Right lobe of liver (tissue), 6 donors: Measurements from ENCODE around the gene PLK5. TPM values are rescaled to one million over a fixed set of nuclear protein-coding genes. Genes with fewer than 3 reads are reported as not detected.
A peak's percentile ranks its signal among the peaks of the same experiment; 100 is the strongest.

ENCODE experiments used
- ATAC-seq, 4 donors: fragments of 200-7000 bp; cut with Tn5 transposase; one replicate each; pipeline ENCODE4 v1.9.1; 2020; ENCODE audit warnings: mild to moderate bottlenecking in 4 of 4, moderate library complexity in 4 of 4
- DNase-seq, 3 donors: peaks; one replicate each; pipeline ENCODE4 v3.0.0-alpha.2; 2020
- H3K27ac ChIP-seq, 3 donors: fragments of 200-600 bp; one replicate each; pipeline ENCODE4 v1.8.0; 2022
- H3K27me3 ChIP-seq, 2 donors: fragments of 200-600 bp; one replicate each; pipeline ENCODE4 v1.8.0; 2022
- H3K36me3 ChIP-seq, 4 donors: fragments of 200-600 bp; sonication (generic) in 1 of 4; one replicate each; pipeline versions ENCODE4 v1.5.1 to v1.8.0; 2017 to 2022; ENCODE audit warnings: control low read depth in 1 of 4
- H3K4me1 ChIP-seq, 4 donors: fragments of 200-600 bp; sonication (generic) in 1 of 4; one replicate each; pipeline versions ENCODE4 v1.5.1 to v1.8.0; 2017 to 2022; ENCODE audit warnings: control low read depth in 1 of 4
- H3K4me3 ChIP-seq, 3 donors: fragments of 200-600 bp; one replicate each; pipeline ENCODE4 v1.8.0; 2022
- H3K9me3 ChIP-seq, 4 donors: fragments of 200-600 bp; sonication (generic) in 1 of 4; one replicate each; pipeline versions ENCODE4 v1.5.1 to v1.8.0; 2017 to 2022; ENCODE audit warnings: control low read depth in 1 of 4
- CTCF ChIP-seq, 4 donors: fragments of 200-600 bp in 3 of 4; fragments of 450-650 bp in 1 of 4; IDR thresholded peaks; one replicate each; pipeline versions ENCODE4 v1.5.1 to v1.8.0; 2016 to 2022; ENCODE audit warnings: antibody characterized with exemption in 4 of 4, mild to moderate bottlenecking in 2 of 4
- POLR2A ChIP-seq: fragments of 450-650 bp; IDR thresholded peaks from one replicate; pipeline ENCODE4 v1.6.1; 2017; ENCODE audit warnings: antibody characterized with exemption, mild to moderate bottlenecking
- WGBS: methylation state at CpG from one replicate; pipeline ENCODE4 v1.1.6; 2018; ENCODE audit warnings: low coverage, low lambda C conversion rate; ENCODE audit not compliant: insufficient coverage; ENCODE audit errors: missing lambda C conversion rate; 5-methylcytosine and 5-hydroxymethylcytosine counted together
- intact Hi-C, 2 donors: fragments of 100-400 bp; cut with DNase I; formaldehyde crosslinking; loops; one replicate each; pipeline versions ENCODE4 v1.11.2 to v1.14.1; 2022
- total RNA-seq, 6 experiments: library from RNA; depleted of rRNA in 2 of 6; stranded (reverse); fragments of >200 nt in 2 of 6; fragmentation: NEBNext Ultra II Directional in 3 of 6; extraction: Animal tissue kit (Norgen Biotek cat#: 25700) in 3 of 6; gene quantifications; one replicate each; pipeline versions ENCODE4 v1.1.0 to v1.2.4, GENCODE V29; 2016 to 2023
- donor health status: DM: no; HTN: yes; CAD: no.
- donor health status: DM: no; HTN: no; CAD: no.
- donor health status: DM: no; HTN: no; CAD: no.
- donor health status: DM: no; HTN: yes; CAD: no.
- donor health status: DM: no; HTN: yes; CAD: no.

PLK5 gene
- total RNA-seq, 6 experiments from 2014 or later: not detected

DNA sequence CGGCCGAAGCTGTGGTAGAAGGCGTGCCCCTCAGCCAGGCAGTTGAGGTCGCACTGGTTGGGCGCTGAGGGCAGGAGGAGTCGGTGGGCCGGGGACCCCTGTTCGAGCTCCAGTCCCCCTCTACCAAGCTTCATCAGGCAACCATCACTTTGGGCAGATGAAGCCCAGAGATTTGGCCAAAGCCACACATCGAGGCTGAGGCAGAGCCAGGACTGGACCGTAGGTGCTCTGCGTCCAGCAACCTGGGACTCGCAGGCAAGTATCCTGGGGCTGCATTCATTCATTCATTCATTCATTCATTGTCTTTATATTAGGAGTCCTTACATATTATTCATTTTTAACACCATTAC lies 15.4 kb upstream of the PLK5 start:
- no peaks in the 10 kb centered on the region for H3K36me3 ChIP-seq
- H3K27ac ChIP-seq: no peak overlapping the region
- H3K4me1 ChIP-seq: peaks cover 0 to 8% (median 2%) of the 10 kb centered on the region in 4 donors
- no peaks in the 10 kb centered on the region for H3K9me3 ChIP-seq
- ATAC-seq: no peak
- intact Hi-C loops: loop anchor here in 1 of 2 donors (10.0 kb wide), 1 partner anchor 224 kb away; the partner anchor contains the start of gene EFNA2
- H3K27me3 ChIP-seq: no peaks in the 10 kb centered on the region
- TF ChIP-seq CTCF (IDR thresholded peaks at IDR 0.05) (no peak), POLR2A (no peak)
- DNase-seq: no peak
- H3K4me3 ChIP-seq: peak overlapping the region; percentile 31 to 50 (median 45)
- 15% methylated on average over 5 of the region's 12 CpGs for WGBS

DNA sequence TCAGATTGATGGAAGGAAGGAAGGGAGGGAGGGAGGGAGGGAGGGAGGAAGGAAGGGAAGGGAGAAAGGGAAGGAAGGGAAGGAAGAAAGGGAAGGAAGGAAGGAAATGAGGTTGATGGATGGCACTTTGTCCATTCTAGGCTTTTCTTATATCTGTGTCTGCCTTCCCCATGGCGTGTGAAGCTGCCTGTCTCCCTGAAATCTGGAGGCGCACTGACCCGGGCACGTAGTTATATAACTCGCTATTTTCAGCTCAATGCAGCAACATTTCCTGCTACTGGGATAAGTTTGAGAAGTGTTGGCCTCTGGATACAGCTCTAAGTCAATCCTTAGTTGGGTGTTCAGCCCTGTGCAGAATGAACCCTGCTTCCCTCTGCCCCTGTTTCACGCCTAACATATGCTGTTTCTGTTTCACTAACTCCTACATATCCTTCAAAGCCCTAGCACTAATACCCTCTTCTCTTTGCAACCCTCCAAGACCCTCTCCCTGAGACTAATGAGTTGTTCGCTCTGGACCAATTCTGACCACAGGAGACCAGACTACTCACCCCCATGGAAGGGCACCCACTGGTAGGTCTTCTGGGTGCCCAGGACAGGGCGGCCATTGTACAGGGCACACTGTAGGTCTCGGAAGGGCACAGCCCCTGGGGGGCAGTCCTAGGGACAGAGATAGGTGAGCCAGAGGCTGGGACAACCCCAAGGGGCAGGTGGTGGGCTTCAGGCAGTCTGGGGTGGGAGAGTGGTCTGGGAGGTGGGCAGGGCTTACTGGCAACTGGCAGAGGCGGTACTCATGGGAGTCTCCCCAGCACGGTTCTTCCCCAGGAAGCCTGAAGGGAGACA lies 14.1 kb upstream of the PLK5 start:
- 40% methylated on average over 7 of the region's 11 CpGs for WGBS
- Histone ChIP-seq H3K27ac (no peak overlapping the region), H3K4me3 (no peak overlapping the region), H3K9me3 (no peaks in the 10 kb centered on the region), H3K4me1 (peaks cover 0 to 10% (median 2%) of the 10 kb centered on the region in 4 donors), H3K27me3 (no peaks in the 10 kb centered on the region), H3K36me3 (no peaks in the 10 kb centered on the region)
- ATAC-seq (no peak), DNase-seq (peak in 1 of 3 donors; percentile 35)
- TF ChIP-seq POLR2A: no peak
- no peak for TF ChIP-seq CTCF (IDR thresholded peaks at IDR 0.05)
- intact Hi-C loops: loop anchor here (10.0 kb wide), 3 partner anchors 55 to 225 kb away; partner anchors contain the start of genes APC2 (in 1 of the 2) and EFNA2 (in 1 of the 2)

GRCh38 chr19:1510442-1510806 lies 13.5 kb upstream of the PLK5 start:
- peaks cover 0 to 10% (median 2%) of the 10 kb centered on the region in 4 donors for H3K4me1 ChIP-seq
- ATAC-seq: no peak
- H3K36me3 ChIP-seq: no peaks in the 10 kb centered on the region
- DNase-seq: peak in 1 of 3 donors; percentile 40
- WGBS: no CpG with 5 or more reads among the region's 25 CpGs
- no peak overlapping the region for H3K27ac ChIP-seq
- intact Hi-C loops: loop anchor here (10.0 kb wide), 2 partner anchors 56 to 66 kb away; partner anchors contain the start of gene APC2 (in 1 of the 2)
- H3K4me3 ChIP-seq: no peak overlapping the region
- H3K9me3 ChIP-seq: no peaks in the 10 kb centered on the region
- H3K27me3 ChIP-seq: no peaks in the 10 kb centered on the region
- TF ChIP-seq CTCF (IDR thresholded peaks at IDR 0.05): no peak
- TF ChIP-seq POLR2A: no peak

GRCh38 chr19:1510807-1511206 lies 13.1 kb upstream of the PLK5 start:
- TF ChIP-seq CTCF (IDR thresholded peaks at IDR 0.05) (no peak), POLR2A (no peak)
- intact Hi-C loops: loop anchor here (10.0 kb wide), 2 partner anchors 56 to 66 kb away; partner anchors contain the start of gene APC2 (in 1 of the 2)
- Histone ChIP-seq H3K36me3 (no peaks in the 10 kb centered on the region), H3K9me3 (no peaks in the 10 kb centered on the region), H3K27me3 (no peaks in the 10 kb centered on the region), H3K4me3 (no peak overlapping the region), H3K4me1 (peaks cover 0 to 10% (median 2%) of the 10 kb centered on the region in 4 donors), H3K27ac (no peak overlapping the region)
- ATAC-seq (no peak), DNase-seq (no peak)
- WGBS: 67% methylated on average over 6 of the region's 9 CpGs
